Activated CD8-positive, alpha-beta memory T cell treated with anti-CD3 and anti-CD28 coated beads, Interleukin-2, amount 50 U/mL, for 48 hours (primary cell): Measurements from ENCODE around the gene TESPA1.

Experiments used
- DNase-seq: peaks from one replicate; pipeline ENCODE4 v3.0.0-alpha.2; 2020

The TESPA1 gene

GRCh38 chr12:54981796-54982195 lies 2.8 kb downstream of the TESPA1 start:
- no peak for DNase-seq

GRCh38 chr12:54980341-54980740 lies 4.2 kb downstream of the TESPA1 start:
- DNase-seq: no peak

GRCh38 chr12:54977857-54978256 lies 6.7 kb downstream of the TESPA1 start:
- no peak for DNase-seq

- no peak for DNase-seq
Observed at GRCh38 chr12:54977155-54977554, 7.4 kb downstream of the TESPA1 start.

GRCh38 chr12:54975875-54976274 lies 8.7 kb downstream of the TESPA1 start:
- no peak for DNase-seq

GRCh38 chr12:54975272-54975671 lies 9.3 kb downstream of the TESPA1 start:
- no peak for DNase-seq

- no peak for DNase-seq
Observed at GRCh38 chr12:54974279-54974678, 10.3 kb downstream of the TESPA1 start.

GRCh38 chr12:54973556-54973955 lies 11.0 kb downstream of the TESPA1 start:
- DNase-seq: no peak

- DNase-seq: no peak
Observed at GRCh38 chr12:54970741-54971140, 13.8 kb downstream of the TESPA1 start.

- no peak for DNase-seq
Observed at GRCh38 chr12:54968181-54968730, 16.3 kb downstream of the TESPA1 start.

GRCh38 chr12:54967461-54967860 lies 17.1 kb downstream of the TESPA1 start:
- DNase-seq: no peak

GRCh38 chr12:54961190-54961589 lies 23.4 kb downstream of the TESPA1 start:
- no peak for DNase-seq

- no peak for DNase-seq
Observed at GRCh38 chr12:54959291-54960018, 25.1 kb downstream of the TESPA1 start.

- no peak for DNase-seq
Observed at GRCh38 chr12:54958048-54958658, 26.4 kb downstream of the TESPA1 start.

GRCh38 chr12:54956818-54957641 lies 27.5 kb downstream of the TESPA1 start:
- no peak for DNase-seq

- DNase-seq: no peak
Observed at GRCh38 chr12:54956322-54956721, 28.2 kb downstream of the TESPA1 start.

GRCh38 chr12:54954801-54955200 lies 29.8 kb downstream of the TESPA1 start:
- no peak for DNase-seq

- no peak for DNase-seq
Observed at GRCh38 chr12:54954228-54954627, 30.3 kb downstream of the TESPA1 start.

GRCh38 chr12:54950071-54950727 lies 34.4 kb downstream of the TESPA1 start:
- DNase-seq: no peak

- no peak for DNase-seq
Observed at GRCh38 chr12:54949073-54949711, 35.4 kb downstream of the TESPA1 start.

- DNase-seq: no peak
Observed at GRCh38 chr12:54948171-54948570, 36.4 kb downstream of the TESPA1 start.

GRCh38 chr12:54945082-54945481 lies 39.5 kb downstream of the TESPA1 start:
- DNase-seq: no peak
